GM12892 (cell line): ENCODE data around the gene CEP112.

Source experiments
- POLR2A ChIP-seq: IDR thresholded peaks from 2 replicates; pipeline ENCODE4 v1.6.1; 2011; ENCODE audit warnings: low read depth, low read length, control low read depth
- POLR2AphosphoS5 ChIP-seq: IDR thresholded peaks from 2 replicates; pipeline ENCODE4 v1.6.1; 2011; ENCODE audit warnings: low read depth, low read length, control low read depth

- TF ChIP-seq POLR2AphosphoS5, result no peak
- TF ChIP-seq POLR2A, result no peak
Measured at GRCh38 chr17:65790241-65790640, 401.7 kb downstream of the CEP112 start.
